ENCODE results near the gene PTBP1. TPM values are rescaled to one million over a fixed set of nuclear protein-coding genes. Genes with fewer than 3 reads are reported as not detected.

Gene PTBP1
- total RNA-seq, 1 experiment from 2014 or later: 680 TPM

- TF ChIP-seq CDX4 (CRISPR knock-in tag; IDR thresholded peaks at IDR 0.05; ENCODE audit: borderline replicate concordance) (no peak), ZNF416 (CRISPR knock-in tag; IDR thresholded peaks at IDR 0.05) (no peak)
Observed at GRCh38 chr19:845707-846521, 48.7 kb downstream of the PTBP1 start (continued).

- Mint-ChIP-seq H3K27ac (no peak overlapping the region), H3K9me3 (no peaks in the 10 kb centered on the region), H3K27me3 (ENCODE audit: low read depth) (peaks cover 16% of the 10 kb centered on the region), H3K4me1 (no peaks in the 10 kb centered on the region), H3K4me3 (no peak overlapping the region), H3K36me3 (no peaks in the 10 kb centered on the region)
- ATAC-seq (no peak), DNase-seq (ENCODE audit: low spot score) (no peak)
- ChIA-PET POLR2A (no interaction called here), CTCF (interaction anchor here (0.8 to 1.0 kb wide), 2 partner anchors 75 to 78 kb away, joined by 3 read pairs; no protein-coding TSS in a partner anchor)
- no peak for TF ChIP-seq NR2C2 (CRISPR knock-in tag; IDR thresholded peaks at IDR 0.05)
- TF ChIP-seq, protein P1, sequence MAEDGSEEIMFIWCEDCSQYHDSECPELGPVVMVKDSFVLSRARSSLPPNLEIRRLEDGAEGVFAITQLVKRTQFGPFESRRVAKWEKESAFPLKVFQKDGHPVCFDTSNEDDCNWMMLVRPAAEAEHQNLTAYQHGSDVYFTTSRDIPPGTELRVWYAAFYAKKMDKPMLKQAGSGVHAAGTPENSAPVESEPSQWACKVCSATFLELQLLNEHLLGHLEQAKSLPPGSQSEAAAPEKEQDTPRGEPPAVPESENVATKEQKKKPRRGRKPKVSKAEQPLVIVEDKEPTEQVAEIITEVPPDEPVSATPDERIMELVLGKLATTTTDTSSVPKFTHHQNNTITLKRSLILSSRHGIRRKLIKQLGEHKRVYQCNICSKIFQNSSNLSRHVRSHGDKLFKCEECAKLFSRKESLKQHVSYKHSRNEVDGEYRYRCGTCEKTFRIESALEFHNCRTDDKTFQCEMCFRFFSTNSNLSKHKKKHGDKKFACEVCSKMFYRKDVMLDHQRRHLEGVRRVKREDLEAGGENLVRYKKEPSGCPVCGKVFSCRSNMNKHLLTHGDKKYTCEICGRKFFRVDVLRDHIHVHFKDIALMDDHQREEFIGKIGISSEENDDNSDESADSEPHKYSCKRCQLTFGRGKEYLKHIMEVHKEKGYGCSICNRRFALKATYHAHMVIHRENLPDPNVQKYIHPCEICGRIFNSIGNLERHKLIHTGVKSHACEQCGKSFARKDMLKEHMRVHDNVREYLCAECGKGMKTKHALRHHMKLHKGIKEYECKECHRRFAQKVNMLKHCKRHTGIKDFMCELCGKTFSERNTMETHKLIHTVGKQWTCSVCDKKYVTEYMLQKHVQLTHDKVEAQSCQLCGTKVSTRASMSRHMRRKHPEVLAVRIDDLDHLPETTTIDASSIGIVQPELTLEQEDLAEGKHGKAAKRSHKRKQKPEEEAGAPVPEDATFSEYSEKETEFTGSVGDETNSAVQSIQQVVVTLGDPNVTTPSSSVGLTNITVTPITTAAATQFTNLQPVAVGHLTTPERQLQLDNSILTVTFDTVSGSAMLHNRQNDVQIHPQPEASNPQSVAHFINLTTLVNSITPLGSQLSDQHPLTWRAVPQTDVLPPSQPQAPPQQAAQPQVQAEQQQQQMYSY (CRISPR knock-in tag; IDR thresholded peaks at IDR 0.05): no peak
- TF ChIP-seq ZNF263 (CRISPR knock-in tag; IDR thresholded peaks at IDR 0.05; ENCODE audit: low read depth): no peak
- no peak for TF ChIP-seq IRF2 (CRISPR knock-in tag; IDR thresholded peaks at IDR 0.05; ENCODE audit: borderline replicate concordance, low read depth)
- TF ChIP-seq, protein P2, sequence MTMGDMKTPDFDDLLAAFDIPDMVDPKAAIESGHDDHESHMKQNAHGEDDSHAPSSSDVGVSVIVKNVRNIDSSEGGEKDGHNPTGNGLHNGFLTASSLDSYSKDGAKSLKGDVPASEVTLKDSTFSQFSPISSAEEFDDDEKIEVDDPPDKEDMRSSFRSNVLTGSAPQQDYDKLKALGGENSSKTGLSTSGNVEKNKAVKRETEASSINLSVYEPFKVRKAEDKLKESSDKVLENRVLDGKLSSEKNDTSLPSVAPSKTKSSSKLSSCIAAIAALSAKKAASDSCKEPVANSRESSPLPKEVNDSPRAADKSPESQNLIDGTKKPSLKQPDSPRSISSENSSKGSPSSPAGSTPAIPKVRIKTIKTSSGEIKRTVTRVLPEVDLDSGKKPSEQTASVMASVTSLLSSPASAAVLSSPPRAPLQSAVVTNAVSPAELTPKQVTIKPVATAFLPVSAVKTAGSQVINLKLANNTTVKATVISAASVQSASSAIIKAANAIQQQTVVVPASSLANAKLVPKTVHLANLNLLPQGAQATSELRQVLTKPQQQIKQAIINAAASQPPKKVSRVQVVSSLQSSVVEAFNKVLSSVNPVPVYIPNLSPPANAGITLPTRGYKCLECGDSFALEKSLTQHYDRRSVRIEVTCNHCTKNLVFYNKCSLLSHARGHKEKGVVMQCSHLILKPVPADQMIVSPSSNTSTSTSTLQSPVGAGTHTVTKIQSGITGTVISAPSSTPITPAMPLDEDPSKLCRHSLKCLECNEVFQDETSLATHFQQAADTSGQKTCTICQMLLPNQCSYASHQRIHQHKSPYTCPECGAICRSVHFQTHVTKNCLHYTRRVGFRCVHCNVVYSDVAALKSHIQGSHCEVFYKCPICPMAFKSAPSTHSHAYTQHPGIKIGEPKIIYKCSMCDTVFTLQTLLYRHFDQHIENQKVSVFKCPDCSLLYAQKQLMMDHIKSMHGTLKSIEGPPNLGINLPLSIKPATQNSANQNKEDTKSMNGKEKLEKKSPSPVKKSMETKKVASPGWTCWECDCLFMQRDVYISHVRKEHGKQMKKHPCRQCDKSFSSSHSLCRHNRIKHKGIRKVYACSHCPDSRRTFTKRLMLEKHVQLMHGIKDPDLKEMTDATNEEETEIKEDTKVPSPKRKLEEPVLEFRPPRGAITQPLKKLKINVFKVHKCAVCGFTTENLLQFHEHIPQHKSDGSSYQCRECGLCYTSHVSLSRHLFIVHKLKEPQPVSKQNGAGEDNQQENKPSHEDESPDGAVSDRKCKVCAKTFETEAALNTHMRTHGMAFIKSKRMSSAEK (CRISPR knock-in tag; IDR thresholded peaks at IDR 0.05; ENCODE audit: borderline replicate concordance): no peak
- TF ChIP-seq NFATC4 (CRISPR knock-in tag; IDR thresholded peaks at IDR 0.05): no peak
- no peak for TF ChIP-seq NFE2L1 (CRISPR knock-in tag; IDR thresholded peaks at IDR 0.05)
- TF ChIP-seq, protein P3, sequence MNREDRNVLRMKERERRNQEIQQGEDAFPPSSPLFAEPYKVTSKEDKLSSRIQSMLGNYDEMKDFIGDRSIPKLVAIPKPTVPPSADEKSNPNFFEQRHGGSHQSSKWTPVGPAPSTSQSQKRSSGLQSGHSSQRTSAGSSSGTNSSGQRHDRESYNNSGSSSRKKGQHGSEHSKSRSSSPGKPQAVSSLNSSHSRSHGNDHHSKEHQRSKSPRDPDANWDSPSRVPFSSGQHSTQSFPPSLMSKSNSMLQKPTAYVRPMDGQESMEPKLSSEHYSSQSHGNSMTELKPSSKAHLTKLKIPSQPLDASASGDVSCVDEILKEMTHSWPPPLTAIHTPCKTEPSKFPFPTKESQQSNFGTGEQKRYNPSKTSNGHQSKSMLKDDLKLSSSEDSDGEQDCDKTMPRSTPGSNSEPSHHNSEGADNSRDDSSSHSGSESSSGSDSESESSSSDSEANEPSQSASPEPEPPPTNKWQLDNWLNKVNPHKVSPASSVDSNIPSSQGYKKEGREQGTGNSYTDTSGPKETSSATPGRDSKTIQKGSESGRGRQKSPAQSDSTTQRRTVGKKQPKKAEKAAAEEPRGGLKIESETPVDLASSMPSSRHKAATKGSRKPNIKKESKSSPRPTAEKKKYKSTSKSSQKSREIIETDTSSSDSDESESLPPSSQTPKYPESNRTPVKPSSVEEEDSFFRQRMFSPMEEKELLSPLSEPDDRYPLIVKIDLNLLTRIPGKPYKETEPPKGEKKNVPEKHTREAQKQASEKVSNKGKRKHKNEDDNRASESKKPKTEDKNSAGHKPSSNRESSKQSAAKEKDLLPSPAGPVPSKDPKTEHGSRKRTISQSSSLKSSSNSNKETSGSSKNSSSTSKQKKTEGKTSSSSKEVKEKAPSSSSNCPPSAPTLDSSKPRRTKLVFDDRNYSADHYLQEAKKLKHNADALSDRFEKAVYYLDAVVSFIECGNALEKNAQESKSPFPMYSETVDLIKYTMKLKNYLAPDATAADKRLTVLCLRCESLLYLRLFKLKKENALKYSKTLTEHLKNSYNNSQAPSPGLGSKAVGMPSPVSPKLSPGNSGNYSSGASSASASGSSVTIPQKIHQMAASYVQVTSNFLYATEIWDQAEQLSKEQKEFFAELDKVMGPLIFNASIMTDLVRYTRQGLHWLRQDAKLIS (CRISPR knock-in tag; IDR thresholded peaks at IDR 0.05; ENCODE audit: borderline replicate concordance): no peak
- no peak for TF ChIP-seq NR1H2 (CRISPR knock-in tag; IDR thresholded peaks at IDR 0.05)
- TF ChIP-seq OVOL2 (CRISPR knock-in tag; IDR thresholded peaks at IDR 0.05; ENCODE audit: borderline replicate concordance): no peak
- TF ChIP-seq, protein P4, sequence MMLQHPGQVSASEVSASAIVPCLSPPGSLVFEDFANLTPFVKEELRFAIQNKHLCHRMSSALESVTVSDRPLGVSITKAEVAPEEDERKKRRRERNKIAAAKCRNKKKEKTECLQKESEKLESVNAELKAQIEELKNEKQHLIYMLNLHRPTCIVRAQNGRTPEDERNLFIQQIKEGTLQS (CRISPR knock-in tag; conservative IDR thresholded peaks at IDR 0.05): no peak
- TF ChIP-seq GABPB1 (CRISPR knock-in tag; IDR thresholded peaks at IDR 0.05): no peak
- TF ChIP-seq, protein P5, sequence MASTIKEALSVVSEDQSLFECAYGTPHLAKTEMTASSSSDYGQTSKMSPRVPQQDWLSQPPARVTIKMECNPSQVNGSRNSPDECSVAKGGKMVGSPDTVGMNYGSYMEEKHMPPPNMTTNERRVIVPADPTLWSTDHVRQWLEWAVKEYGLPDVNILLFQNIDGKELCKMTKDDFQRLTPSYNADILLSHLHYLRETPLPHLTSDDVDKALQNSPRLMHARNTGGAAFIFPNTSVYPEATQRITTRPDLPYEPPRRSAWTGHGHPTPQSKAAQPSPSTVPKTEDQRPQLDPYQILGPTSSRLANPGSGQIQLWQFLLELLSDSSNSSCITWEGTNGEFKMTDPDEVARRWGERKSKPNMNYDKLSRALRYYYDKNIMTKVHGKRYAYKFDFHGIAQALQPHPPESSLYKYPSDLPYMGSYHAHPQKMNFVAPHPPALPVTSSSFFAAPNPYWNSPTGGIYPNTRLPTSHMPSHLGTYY (CRISPR knock-in tag; IDR thresholded peaks at IDR 0.05): no peak
- no peak for TF ChIP-seq TEAD4 (CRISPR knock-in tag; IDR thresholded peaks at IDR 0.05)
- no peak for TF ChIP-seq SMAD4 (CRISPR knock-in tag; IDR thresholded peaks at IDR 0.05)
- TF ChIP-seq ZBTB43 (CRISPR knock-in tag; IDR thresholded peaks at IDR 0.05): no peak
Observed at GRCh38 chr19:848386-848921, 51.2 kb downstream of the PTBP1 start.
